Measurements from ENCODE around the gene AMPH. TPM values are rescaled to one million over a fixed set of nuclear protein-coding genes. Genes with fewer than 3 reads are reported as not detected.

The AMPH gene
- total RNA-seq, 1 experiment from 2014 or later, result 9.0 TPM

DNA sequence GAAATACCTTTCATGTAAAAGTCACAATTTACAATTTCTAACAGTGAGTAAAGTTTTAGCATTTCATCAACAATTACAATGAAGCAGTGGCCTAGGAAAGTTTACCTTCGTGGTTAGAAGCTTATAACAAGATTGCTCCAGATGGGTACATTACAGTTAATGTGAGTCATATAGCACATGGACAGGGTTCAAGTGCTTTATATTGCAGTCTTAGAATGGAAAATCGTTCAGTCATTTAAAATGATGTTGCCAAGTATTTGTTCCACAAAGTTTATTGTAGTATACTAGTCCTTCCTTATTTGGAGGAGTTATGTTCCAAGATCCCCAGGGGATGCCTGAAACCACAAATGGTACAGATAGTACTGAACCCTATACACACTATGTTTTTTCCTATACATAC lies 183.1 kb downstream of the AMPH start:
- ATAC-seq, result no peak
- no peak overlapping the region for H3K4me3 Mint-ChIP-seq
- H3K4me1 Mint-ChIP-seq, result peaks cover 2% of the 10 kb centered on the region
- no peaks in the 10 kb centered on the region for H3K27me3 Mint-ChIP-seq (ENCODE audit: low read depth)
- DNase-seq (ENCODE audit: low spot score), result no peak
- no peaks in the 10 kb centered on the region for H3K9me3 Mint-ChIP-seq
- POLR2A ChIA-PET, result no interaction called here
- H3K36me3 Mint-ChIP-seq, result no peaks in the 10 kb centered on the region
- TF ChIP-seq NFATC4 (CRISPR knock-in tag; IDR thresholded peaks at IDR 0.05), result no peak
- no peak for TF ChIP-seq GTF2I (CRISPR knock-in tag; conservative IDR thresholded peaks at IDR 0.05)
- no peak for TF ChIP-seq NFYB (CRISPR knock-in tag; conservative IDR thresholded peaks at IDR 0.05; ENCODE audit: low read depth)
- TF ChIP-seq, protein P1, sequence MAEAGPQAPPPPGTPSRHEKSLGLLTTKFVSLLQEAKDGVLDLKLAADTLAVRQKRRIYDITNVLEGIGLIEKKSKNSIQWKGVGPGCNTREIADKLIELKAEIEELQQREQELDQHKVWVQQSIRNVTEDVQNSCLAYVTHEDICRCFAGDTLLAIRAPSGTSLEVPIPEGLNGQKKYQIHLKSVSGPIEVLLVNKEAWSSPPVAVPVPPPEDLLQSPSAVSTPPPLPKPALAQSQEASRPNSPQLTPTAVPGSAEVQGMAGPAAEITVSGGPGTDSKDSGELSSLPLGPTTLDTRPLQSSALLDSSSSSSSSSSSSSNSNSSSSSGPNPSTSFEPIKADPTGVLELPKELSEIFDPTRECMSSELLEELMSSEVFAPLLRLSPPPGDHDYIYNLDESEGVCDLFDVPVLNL (CRISPR knock-in tag; IDR thresholded peaks at IDR 0.05; ENCODE audit: borderline replicate concordance, low read depth), result no peak
- TF ChIP-seq, protein P2, sequence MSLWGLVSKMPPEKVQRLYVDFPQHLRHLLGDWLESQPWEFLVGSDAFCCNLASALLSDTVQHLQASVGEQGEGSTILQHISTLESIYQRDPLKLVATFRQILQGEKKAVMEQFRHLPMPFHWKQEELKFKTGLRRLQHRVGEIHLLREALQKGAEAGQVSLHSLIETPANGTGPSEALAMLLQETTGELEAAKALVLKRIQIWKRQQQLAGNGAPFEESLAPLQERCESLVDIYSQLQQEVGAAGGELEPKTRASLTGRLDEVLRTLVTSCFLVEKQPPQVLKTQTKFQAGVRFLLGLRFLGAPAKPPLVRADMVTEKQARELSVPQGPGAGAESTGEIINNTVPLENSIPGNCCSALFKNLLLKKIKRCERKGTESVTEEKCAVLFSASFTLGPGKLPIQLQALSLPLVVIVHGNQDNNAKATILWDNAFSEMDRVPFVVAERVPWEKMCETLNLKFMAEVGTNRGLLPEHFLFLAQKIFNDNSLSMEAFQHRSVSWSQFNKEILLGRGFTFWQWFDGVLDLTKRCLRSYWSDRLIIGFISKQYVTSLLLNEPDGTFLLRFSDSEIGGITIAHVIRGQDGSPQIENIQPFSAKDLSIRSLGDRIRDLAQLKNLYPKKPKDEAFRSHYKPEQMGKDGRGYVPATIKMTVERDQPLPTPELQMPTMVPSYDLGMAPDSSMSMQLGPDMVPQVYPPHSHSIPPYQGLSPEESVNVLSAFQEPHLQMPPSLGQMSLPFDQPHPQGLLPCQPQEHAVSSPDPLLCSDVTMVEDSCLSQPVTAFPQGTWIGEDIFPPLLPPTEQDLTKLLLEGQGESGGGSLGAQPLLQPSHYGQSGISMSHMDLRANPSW (CRISPR knock-in tag; conservative IDR thresholded peaks at IDR 0.05; ENCODE audit: low read depth), result no peak
- TF ChIP-seq, protein P3, sequence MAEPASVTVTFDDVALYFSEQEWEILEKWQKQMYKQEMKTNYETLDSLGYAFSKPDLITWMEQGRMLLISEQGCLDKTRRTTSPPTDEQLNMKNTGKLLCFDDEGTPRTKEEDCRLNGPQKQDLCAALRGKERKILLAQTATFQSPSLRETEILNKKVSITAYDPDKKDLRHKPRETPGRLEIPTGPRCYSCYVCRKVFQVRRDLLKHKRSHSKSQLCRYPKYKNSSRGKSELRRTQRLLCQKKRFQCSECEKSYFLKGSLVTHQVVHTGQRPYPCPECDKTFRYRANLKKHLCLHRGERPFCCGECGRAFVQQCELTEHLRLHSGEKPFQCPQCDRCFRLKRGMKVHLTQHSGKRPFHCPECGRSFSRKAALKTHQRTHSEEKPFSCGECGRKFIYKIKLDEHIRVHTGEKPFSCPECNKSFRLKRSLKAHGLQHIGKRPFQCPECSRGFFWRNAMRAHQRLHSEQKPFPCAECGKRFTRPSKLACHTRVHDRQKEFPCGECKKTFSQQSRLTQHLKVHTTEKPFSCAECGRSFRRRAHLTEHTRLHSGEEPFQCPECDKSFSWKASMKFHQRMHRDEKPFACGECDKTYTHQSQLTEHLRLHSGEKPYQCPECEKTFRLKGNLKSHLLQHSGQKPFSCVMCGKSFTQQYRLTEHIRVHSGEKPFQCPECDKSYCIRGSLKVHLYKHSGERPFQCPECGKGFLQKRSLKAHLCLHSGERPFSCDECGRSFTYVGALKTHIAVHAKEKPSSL (CRISPR knock-in tag; conservative IDR thresholded peaks at IDR 0.05), result no peak
- no peak for TF ChIP-seq TP53 (CRISPR knock-in tag; IDR thresholded peaks at IDR 0.05)
- TF ChIP-seq, protein P4, sequence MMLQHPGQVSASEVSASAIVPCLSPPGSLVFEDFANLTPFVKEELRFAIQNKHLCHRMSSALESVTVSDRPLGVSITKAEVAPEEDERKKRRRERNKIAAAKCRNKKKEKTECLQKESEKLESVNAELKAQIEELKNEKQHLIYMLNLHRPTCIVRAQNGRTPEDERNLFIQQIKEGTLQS (CRISPR knock-in tag; conservative IDR thresholded peaks at IDR 0.05), result no peak
- TF ChIP-seq NR1H2 (CRISPR knock-in tag; IDR thresholded peaks at IDR 0.05), result no peak
- no peak for TF ChIP-seq TEAD4 (CRISPR knock-in tag; IDR thresholded peaks at IDR 0.05)
- no peak for TF ChIP-seq NR3C1 (CRISPR knock-in tag; conservative IDR thresholded peaks at IDR 0.05; ENCODE audit: low read depth)
- TF ChIP-seq, protein P5, sequence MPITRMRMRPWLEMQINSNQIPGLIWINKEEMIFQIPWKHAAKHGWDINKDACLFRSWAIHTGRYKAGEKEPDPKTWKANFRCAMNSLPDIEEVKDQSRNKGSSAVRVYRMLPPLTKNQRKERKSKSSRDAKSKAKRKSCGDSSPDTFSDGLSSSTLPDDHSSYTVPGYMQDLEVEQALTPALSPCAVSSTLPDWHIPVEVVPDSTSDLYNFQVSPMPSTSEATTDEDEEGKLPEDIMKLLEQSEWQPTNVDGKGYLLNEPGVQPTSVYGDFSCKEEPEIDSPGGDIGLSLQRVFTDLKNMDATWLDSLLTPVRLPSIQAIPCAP (CRISPR knock-in tag; IDR thresholded peaks at IDR 0.05), result no peak
- H3K27ac Mint-ChIP-seq, result no peak overlapping the region
- CTCF ChIA-PET, result no interaction called here

DNA sequence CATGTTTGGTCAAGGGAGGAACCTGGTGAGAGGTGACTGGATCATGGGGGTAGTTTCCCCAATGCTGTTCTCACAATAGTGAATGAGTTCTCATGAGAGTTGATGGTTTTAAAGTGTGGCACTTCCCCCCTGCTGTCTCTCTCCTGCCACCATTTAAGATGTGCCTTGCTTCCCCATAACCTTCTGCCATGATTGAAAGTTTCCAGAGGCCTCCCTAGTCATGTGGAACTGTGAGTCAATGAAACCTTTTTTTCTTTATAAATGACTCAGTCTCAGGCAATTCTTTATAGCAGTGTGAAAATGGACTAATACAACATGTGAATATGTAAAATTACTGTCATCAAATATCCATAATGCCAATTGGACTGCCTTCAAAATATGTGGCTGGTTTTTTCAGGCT lies 192.2 kb downstream of the AMPH start:
- no peaks in the 10 kb centered on the region for H3K4me1 Mint-ChIP-seq
- CTCF ChIA-PET, result no interaction called here
- DNase-seq (ENCODE audit: low spot score) (no peak), ATAC-seq (no peak)
- TF ChIP-seq IRF2 (CRISPR knock-in tag; IDR thresholded peaks at IDR 0.05; ENCODE audit: borderline replicate concordance, low read depth) (no peak), FOXP1 (CRISPR knock-in tag; IDR thresholded peaks at IDR 0.05; ENCODE audit: borderline replicate concordance) (no peak), EMX1 (CRISPR knock-in tag; IDR thresholded peaks at IDR 0.05) (no peak), SMAD4 (CRISPR knock-in tag; IDR thresholded peaks at IDR 0.05) (no peak), NR3C1 (CRISPR knock-in tag; conservative IDR thresholded peaks at IDR 0.05; ENCODE audit: low read depth) (no peak), NFE2L1 (CRISPR knock-in tag; IDR thresholded peaks at IDR 0.05) (no peak), ZNF396 (CRISPR knock-in tag; IDR thresholded peaks at IDR 0.05; ENCODE audit: borderline replicate concordance) (no peak), ZNF138 (CRISPR knock-in tag; conservative IDR thresholded peaks at IDR 0.05) (no peak), SP1 (CRISPR knock-in tag; conservative IDR thresholded peaks at IDR 0.05) (no peak), SOX15 (CRISPR knock-in tag; IDR thresholded peaks at IDR 0.05) (no peak)
- TF ChIP-seq, protein P6, sequence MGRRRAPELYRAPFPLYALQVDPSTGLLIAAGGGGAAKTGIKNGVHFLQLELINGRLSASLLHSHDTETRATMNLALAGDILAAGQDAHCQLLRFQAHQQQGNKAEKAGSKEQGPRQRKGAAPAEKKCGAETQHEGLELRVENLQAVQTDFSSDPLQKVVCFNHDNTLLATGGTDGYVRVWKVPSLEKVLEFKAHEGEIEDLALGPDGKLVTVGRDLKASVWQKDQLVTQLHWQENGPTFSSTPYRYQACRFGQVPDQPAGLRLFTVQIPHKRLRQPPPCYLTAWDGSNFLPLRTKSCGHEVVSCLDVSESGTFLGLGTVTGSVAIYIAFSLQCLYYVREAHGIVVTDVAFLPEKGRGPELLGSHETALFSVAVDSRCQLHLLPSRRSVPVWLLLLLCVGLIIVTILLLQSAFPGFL (CRISPR knock-in tag; IDR thresholded peaks at IDR 0.05; ENCODE audit: borderline replicate concordance), result no peak
- H3K9me3 Mint-ChIP-seq, result peaks cover 3% of the 10 kb centered on the region; the same call in 1 of the 2 replicates
- no peaks in the 10 kb centered on the region for H3K36me3 Mint-ChIP-seq
- no peaks in the 10 kb centered on the region for H3K27me3 Mint-ChIP-seq (ENCODE audit: low read depth)
- POLR2A ChIA-PET, result no interaction called here
- no peak overlapping the region for H3K27ac Mint-ChIP-seq
- no peak overlapping the region for H3K4me3 Mint-ChIP-seq
